Lower leg skin (tissue), 4 donors: ENCODE results near the gene ZNF45. TPM values are rescaled to one million over a fixed set of nuclear protein-coding genes. Genes with fewer than 3 reads are reported as not detected.

Experiments used
- DNase-seq, 2 donors: peaks; one replicate each; pipeline ENCODE4 v3.0.0-alpha.2; 2019; ENCODE audit warnings: low spot score in 2 of 2
- H3K4me3 ChIP-seq: fragments of 200-600 bp; sonication (generic); 2 replicates; pipeline ENCODE4 v1.5.1; 2017; ENCODE audit warnings: mild to moderate bottlenecking, low read depth; ENCODE audit not compliant: poor library complexity, severe bottlenecking
- CTCF ChIP-seq, 3 donors: fragments of 450-650 bp; IDR thresholded peaks; one replicate each; pipeline ENCODE4 v1.5.1; 2016; ENCODE audit warnings: antibody characterized with exemption in 3 of 3, mild to moderate bottlenecking in 3 of 3, moderate library complexity in 2 of 3
- POLR2A ChIP-seq, 2 donors: fragments of 450-650 bp; IDR thresholded peaks; one replicate each; pipeline ENCODE4 v1.6.1; 2016 to 2017; ENCODE audit warnings: antibody characterized with exemption in 2 of 2, mild to moderate bottlenecking in 1 of 2, moderate library complexity in 1 of 2
- WGBS, 2 donors: methylation state at CpG; one replicate each; pipeline ENCODE4 v1.1.5; 2018; 5-methylcytosine and 5-hydroxymethylcytosine counted together
- intact Hi-C: fragments of 100-400 bp; cut with DNase I; formaldehyde crosslinking; loops from one replicate; pipeline ENCODE4 v1.15.0; 2023; ENCODE audit warnings: low total_unique reads
- total RNA-seq, 4 donors: library from RNA; depleted of rRNA; stranded (reverse); fragments of >200 nt; gene quantifications; one replicate each; pipeline ENCODE4 v1.1.0, GENCODE V29; 2016

ZNF45 gene
- total RNA-seq: 10 to 100 TPM in 3 of 4 donors, 1 to 10 TPM in 1; 7.8 to 13.1 (median 11.2) TPM

DNA sequence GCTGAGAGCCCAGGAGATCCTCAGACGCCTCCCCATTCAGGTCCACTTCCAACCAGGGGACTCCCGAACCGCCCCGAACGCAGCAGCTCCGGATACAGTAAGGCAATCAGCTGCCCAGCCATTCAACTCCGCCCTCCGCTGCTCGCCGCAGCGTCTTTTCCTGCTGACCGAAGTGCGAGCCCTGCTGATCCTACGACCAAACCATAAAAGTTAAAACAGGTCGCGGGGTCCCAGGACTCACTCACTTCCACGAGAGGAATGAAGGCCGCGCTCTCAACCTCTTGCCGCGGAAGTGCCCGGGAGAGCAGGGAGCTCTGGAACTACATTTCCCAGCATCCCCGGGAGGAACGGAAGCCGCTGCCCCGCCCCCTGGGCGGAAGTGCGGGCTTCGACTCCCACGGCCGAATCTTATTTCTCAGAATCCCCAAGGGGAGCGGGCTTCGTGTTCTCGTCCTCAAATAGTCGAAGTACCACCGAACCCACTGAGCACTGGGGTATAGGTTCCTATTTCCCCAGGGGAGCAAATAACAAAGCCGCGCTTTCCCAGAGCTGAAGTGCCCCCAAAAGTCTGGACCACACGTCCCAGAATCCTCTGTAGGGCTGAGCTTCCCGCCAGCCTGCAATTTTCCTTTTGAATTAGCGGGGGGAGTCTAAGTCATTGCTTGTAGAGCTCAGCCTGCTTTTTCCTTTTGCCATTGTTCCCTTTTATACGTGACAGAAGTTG lies at the start of gene ZNF45:
Gene ZNF45, minus strand, starts transcription at position 298 of the 724 bp plus-strand sequence. CDS start 13,097 bp downstream, outside the sequence.
- intact Hi-C loops: no loop called here
- WGBS, 2 donors: 0 to 1% methylated on average over 39 to 42 of the region's 42 CpGs
- peak; percentile 89 to 97 for DNase-seq
- TF ChIP-seq POLR2A (IDR thresholded peaks at IDR 0.05): no peak
- no peak for TF ChIP-seq CTCF (IDR thresholded peaks at IDR 0.05)
- peak within 1 kb of the TSS; percentile 43 for H3K4me3 ChIP-seq

GRCh38 chr19:43984687-43985000 lies 49.6 kb upstream of the ZNF45 start:
- peak overlapping the region; percentile 38 for H3K4me3 ChIP-seq
- no peak for TF ChIP-seq POLR2A (IDR thresholded peaks at IDR 0.05)
- no peak for TF ChIP-seq CTCF (IDR thresholded peaks at IDR 0.05)
- no peak for DNase-seq
- 2 to 6% methylated on average over 14 of the region's 14 CpGs for WGBS, 2 donors
- intact Hi-C loops: no loop called here

DNA sequence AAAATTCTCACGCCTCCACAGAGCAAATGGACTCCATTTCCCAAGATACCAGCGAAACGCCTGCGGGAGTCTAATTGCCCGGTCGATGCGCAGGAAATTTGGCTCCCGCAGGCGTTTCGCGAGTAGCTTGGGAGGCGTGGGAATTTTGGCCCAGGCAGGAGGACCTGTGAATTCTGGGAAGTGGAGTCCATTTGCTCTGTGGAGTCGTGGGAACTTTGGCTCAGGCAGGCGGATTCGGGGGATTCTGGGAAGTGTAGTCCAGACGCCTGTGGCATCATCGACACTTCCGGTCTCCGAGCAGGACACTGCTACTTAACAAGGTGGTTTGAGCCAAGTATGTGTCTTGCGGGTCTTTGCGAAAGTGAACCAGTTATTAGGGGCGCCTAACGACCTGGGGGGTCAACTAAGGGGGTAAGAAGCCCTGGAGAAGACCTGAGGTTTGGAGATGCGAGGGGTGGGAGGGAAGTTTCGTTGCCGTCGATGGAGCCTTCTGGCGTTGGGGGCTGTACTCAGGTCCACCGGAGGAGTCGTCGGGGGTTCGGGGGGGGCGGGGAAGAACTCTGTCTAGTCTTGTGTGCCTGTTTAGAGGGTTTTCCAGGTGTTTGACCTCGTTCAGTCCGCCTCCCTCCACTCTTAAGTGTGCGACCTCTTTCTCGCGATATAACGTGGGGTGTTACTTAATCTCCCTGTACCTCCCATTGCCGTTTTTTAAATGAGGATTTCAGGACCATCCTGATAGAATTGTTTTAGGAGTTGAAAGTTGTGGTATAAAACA lies 49.0 kb upstream of the ZNF45 start, which contains the start of gene ZNF155:
Gene ZNF155, plus strand, starts transcription at position 277 of the 775 bp plus-strand sequence. CDS start 4,356 bp downstream, outside the sequence.
- H3K4me3 ChIP-seq: peak within 1 kb of the TSS; percentile 38
- intact Hi-C loops: no loop called here
- 1 to 2% methylated on average over 40 of the region's 40 CpGs for WGBS, 2 donors
- TF ChIP-seq CTCF (IDR thresholded peaks at IDR 0.05): no peak
- no peak for TF ChIP-seq POLR2A (IDR thresholded peaks at IDR 0.05)
- peak; percentile 94 to 97 for DNase-seq

DNA sequence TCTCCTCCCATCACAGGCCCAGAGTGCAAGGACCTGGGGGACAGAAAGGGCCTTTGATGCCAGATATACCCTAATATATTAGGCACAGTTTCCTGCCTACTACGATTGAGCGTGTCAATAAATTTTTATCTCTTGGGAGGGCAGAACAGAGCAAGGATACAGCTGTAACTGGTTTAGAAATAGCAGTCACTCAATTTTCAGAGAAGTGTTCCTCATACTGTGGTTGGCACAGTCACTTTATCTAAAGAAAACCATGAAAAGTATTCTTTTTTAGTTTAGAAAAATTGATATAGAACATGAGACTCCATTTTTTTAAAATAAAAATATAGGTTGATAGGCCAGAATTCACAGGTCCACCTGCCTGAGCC lies 48.4 kb upstream of the ZNF45 start:
- 72 to 74% methylated on average over 2 of the region's 2 CpGs for WGBS, 2 donors
- intact Hi-C loops: no loop called here
- TF ChIP-seq POLR2A (IDR thresholded peaks at IDR 0.05) (no peak), CTCF (IDR thresholded peaks at IDR 0.05) (no peak)
- no peak overlapping the region for H3K4me3 ChIP-seq
- no peak for DNase-seq

DNA sequence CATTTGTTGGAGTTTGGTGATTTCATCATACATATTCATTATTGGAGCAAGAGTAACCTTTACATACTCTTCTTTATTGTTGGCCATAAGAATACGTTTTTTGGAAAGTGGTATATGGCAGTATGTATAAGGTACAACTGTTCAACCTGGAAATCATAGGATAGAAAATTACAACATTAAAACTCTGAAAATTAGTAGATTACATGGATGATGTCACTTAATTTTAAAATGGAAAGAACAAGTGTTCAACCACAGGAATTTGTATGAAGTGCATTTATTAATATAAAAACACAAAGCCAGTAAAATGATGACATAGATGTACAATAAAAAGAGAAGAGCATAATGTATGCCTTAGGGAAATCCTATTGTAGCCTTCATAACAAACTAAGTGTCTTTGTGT lies 41.6 kb upstream of the ZNF45 start:
- TF ChIP-seq CTCF (IDR thresholded peaks at IDR 0.05) (no peak), POLR2A (IDR thresholded peaks at IDR 0.05) (no peak)

More for the DNA sequence above, 41.6 kb upstream of the ZNF45 start:
- no peak overlapping the region for H3K4me3 ChIP-seq
- 70 to 95% methylated on average over 1 of the region's 1 CpG for WGBS, 2 donors
- intact Hi-C loops: no loop called here
- DNase-seq: no peak
